Measurements from ENCODE around the gene F2RL2.

DNA sequence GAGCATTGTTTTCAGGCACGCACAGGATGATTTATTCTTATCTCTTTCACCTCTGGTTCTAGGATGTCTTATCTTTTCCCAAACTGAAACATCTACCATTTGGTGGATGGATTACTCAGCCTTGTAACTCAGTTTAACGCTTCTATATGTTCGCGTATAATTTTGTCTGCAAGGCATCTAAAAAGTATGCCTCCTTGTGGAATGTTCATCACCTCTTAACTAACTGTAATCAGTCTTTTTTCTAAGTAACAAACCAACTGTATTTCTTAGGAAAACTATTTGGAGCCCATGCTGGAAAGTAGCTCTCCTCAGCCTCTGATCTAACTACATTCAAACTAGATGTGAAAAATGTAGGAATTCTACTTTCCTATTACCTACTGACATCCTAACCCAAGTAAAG, 11.5 kb upstream of the F2RL2 start:
- TF ChIP-seq POLR2A (IDR thresholded peaks at IDR 0.05) (no peak), POLR2AphosphoS5 (IDR thresholded peaks at IDR 0.05) (no peak), EP300 (IDR thresholded peaks at IDR 0.05) (no peak)
- TF ChIP-seq, protein P1, sequence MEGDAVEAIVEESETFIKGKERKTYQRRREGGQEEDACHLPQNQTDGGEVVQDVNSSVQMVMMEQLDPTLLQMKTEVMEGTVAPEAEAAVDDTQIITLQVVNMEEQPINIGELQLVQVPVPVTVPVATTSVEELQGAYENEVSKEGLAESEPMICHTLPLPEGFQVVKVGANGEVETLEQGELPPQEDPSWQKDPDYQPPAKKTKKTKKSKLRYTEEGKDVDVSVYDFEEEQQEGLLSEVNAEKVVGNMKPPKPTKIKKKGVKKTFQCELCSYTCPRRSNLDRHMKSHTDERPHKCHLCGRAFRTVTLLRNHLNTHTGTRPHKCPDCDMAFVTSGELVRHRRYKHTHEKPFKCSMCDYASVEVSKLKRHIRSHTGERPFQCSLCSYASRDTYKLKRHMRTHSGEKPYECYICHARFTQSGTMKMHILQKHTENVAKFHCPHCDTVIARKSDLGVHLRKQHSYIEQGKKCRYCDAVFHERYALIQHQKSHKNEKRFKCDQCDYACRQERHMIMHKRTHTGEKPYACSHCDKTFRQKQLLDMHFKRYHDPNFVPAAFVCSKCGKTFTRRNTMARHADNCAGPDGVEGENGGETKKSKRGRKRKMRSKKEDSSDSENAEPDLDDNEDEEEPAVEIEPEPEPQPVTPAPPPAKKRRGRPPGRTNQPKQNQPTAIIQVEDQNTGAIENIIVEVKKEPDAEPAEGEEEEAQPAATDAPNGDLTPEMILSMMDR (IDR thresholded peaks at IDR 0.05) = no peak
